ENCODE results near the gene NACC2.

The NACC2 gene

GRCh38 chr9:136095070-136096058 lies at the start of gene NACC2:
Gene NACC2, minus strand, starts transcription at chr9:136095289. Its CDS starts 44,768 bp downstream, at chr9:136050521.
- no peak for ATAC-seq
- Mint-ChIP-seq H3K9me3 (no peaks in the 10 kb centered on the region), H3K4me1 (peaks cover 7% of the 10 kb centered on the region), H3K27ac (no peak within 1 kb of the TSS), H3K4me3 (peak within 1 kb of the TSS; percentile 70), H3K27me3 (peaks cover 77% of the 10 kb centered on the region), H3K36me3 (no peaks in the 10 kb centered on the region)

- H3K9me3 Mint-ChIP-seq: no peaks in the 10 kb centered on the region
- peaks cover 42% of the 10 kb centered on the region for H3K27me3 Mint-ChIP-seq
- H3K36me3 Mint-ChIP-seq: no peaks in the 10 kb centered on the region
- ATAC-seq: no peak
- H3K4me1 Mint-ChIP-seq: no peaks in the 10 kb centered on the region
- H3K4me3 Mint-ChIP-seq: no peak overlapping the region
- no peak overlapping the region for H3K27ac Mint-ChIP-seq
Measured at GRCh38 chr9:136144450-136144849, 49.4 kb upstream of the NACC2 start.

GRCh38 chr9:136143215-136144001 lies 48.3 kb upstream of the NACC2 start:
- Mint-ChIP-seq H3K27me3 (peaks cover 38% of the 10 kb centered on the region), H3K9me3 (no peaks in the 10 kb centered on the region), H3K4me1 (no peaks in the 10 kb centered on the region), H3K4me3 (no peak overlapping the region), H3K27ac (no peak overlapping the region), H3K36me3 (no peaks in the 10 kb centered on the region)
- ATAC-seq: no peak

- H3K4me3 Mint-ChIP-seq: no peak overlapping the region
- H3K9me3 Mint-ChIP-seq: no peaks in the 10 kb centered on the region
- no peaks in the 10 kb centered on the region for H3K36me3 Mint-ChIP-seq
- ATAC-seq: no peak
- no peak overlapping the region for H3K27ac Mint-ChIP-seq
- H3K27me3 Mint-ChIP-seq: peaks cover 33% of the 10 kb centered on the region
- no peaks in the 10 kb centered on the region for H3K4me1 Mint-ChIP-seq
Measured at GRCh38 chr9:136142859-136143214, 47.7 kb upstream of the NACC2 start.

- no peak for ATAC-seq
- Mint-ChIP-seq H3K27ac (no peak overlapping the region), H3K9me3 (no peaks in the 10 kb centered on the region), H3K27me3 (peaks cover 37% of the 10 kb centered on the region), H3K36me3 (no peaks in the 10 kb centered on the region), H3K4me3 (no peak overlapping the region), H3K4me1 (no peaks in the 10 kb centered on the region)
Measured at GRCh38 chr9:136142414-136142796, 47.3 kb upstream of the NACC2 start.

GRCh38 chr9:136141682-136142413 lies 46.8 kb upstream of the NACC2 start:
- Mint-ChIP-seq H3K27me3 (peaks cover 43% of the 10 kb centered on the region), H3K4me3 (no peak overlapping the region), H3K36me3 (no peaks in the 10 kb centered on the region), H3K4me1 (no peaks in the 10 kb centered on the region), H3K27ac (no peak overlapping the region), H3K9me3 (no peaks in the 10 kb centered on the region)
- no peak for ATAC-seq

- Mint-ChIP-seq H3K4me3 (no peak overlapping the region), H3K27me3 (peaks cover 43% of the 10 kb centered on the region), H3K9me3 (no peaks in the 10 kb centered on the region), H3K27ac (no peak overlapping the region), H3K4me1 (no peaks in the 10 kb centered on the region), H3K36me3 (no peaks in the 10 kb centered on the region)
- no peak for ATAC-seq
Measured at GRCh38 chr9:136140966-136141365, 45.9 kb upstream of the NACC2 start.

- no peaks in the 10 kb centered on the region for H3K36me3 Mint-ChIP-seq
- H3K27me3 Mint-ChIP-seq: peaks cover 43% of the 10 kb centered on the region
- no peak for ATAC-seq
- no peak overlapping the region for H3K4me3 Mint-ChIP-seq
- H3K27ac Mint-ChIP-seq: no peak overlapping the region
- H3K4me1 Mint-ChIP-seq: no peaks in the 10 kb centered on the region
- H3K9me3 Mint-ChIP-seq: no peaks in the 10 kb centered on the region
Measured at GRCh38 chr9:136140046-136140445, 45.0 kb upstream of the NACC2 start.

GRCh38 chr9:136138566-136138965 lies 43.5 kb upstream of the NACC2 start:
- no peak overlapping the region for H3K27ac Mint-ChIP-seq
- peaks cover 43% of the 10 kb centered on the region for H3K27me3 Mint-ChIP-seq
- no peak overlapping the region for H3K4me3 Mint-ChIP-seq
- no peaks in the 10 kb centered on the region for H3K9me3 Mint-ChIP-seq
- H3K36me3 Mint-ChIP-seq: no peaks in the 10 kb centered on the region
- peaks cover 6% of the 10 kb centered on the region for H3K4me1 Mint-ChIP-seq
- ATAC-seq: no peak

GRCh38 chr9:136137321-136138265 lies 42.5 kb upstream of the NACC2 start:
- Mint-ChIP-seq H3K4me1 (peaks cover 10% of the 10 kb centered on the region), H3K36me3 (no peaks in the 10 kb centered on the region), H3K27ac (no peak overlapping the region), H3K27me3 (peaks cover 49% of the 10 kb centered on the region), H3K4me3 (no peak overlapping the region), H3K9me3 (no peaks in the 10 kb centered on the region)
- no peak for ATAC-seq

- Mint-ChIP-seq H3K36me3 (no peaks in the 10 kb centered on the region), H3K9me3 (no peaks in the 10 kb centered on the region), H3K4me1 (peaks cover 10% of the 10 kb centered on the region), H3K27me3 (peaks cover 61% of the 10 kb centered on the region), H3K4me3 (no peak overlapping the region), H3K27ac (no peak overlapping the region)
- ATAC-seq: no peak
Measured at GRCh38 chr9:136136127-136136925, 41.2 kb upstream of the NACC2 start.

- no peaks in the 10 kb centered on the region for H3K9me3 Mint-ChIP-seq
- peaks cover 69% of the 10 kb centered on the region for H3K27me3 Mint-ChIP-seq
- no peak overlapping the region for H3K27ac Mint-ChIP-seq
- no peak for ATAC-seq
- H3K36me3 Mint-ChIP-seq: no peaks in the 10 kb centered on the region
- H3K4me3 Mint-ChIP-seq: no peak overlapping the region
- H3K4me1 Mint-ChIP-seq: peaks cover 10% of the 10 kb centered on the region
Measured at GRCh38 chr9:136135326-136136126, 40.4 kb upstream of the NACC2 start.

GRCh38 chr9:136133959-136134484 lies 38.9 kb upstream of the NACC2 start:
- Mint-ChIP-seq H3K27ac (no peak overlapping the region), H3K4me1 (peaks cover 10% of the 10 kb centered on the region), H3K4me3 (peak overlapping the region; percentile 54), H3K9me3 (no peaks in the 10 kb centered on the region), H3K36me3 (no peaks in the 10 kb centered on the region), H3K27me3 (peaks cover 84% of the 10 kb centered on the region)
- ATAC-seq: no peak
